ENCODE results near the gene CYBA. TPM values are rescaled to one million over a fixed set of nuclear protein-coding genes. Genes with fewer than 3 reads are reported as not detected.

CYBA gene
- total and polyA plus RNA-seq, 2 of the 13 experiments (the other 11 are each of a cell fraction or from before 2014, with no cell fraction given), result 196 to 250 TPM

- TF ChIP-seq AHDC1 (CRISPR knock-in tag; IDR thresholded peaks at IDR 0.05; ENCODE audit: borderline replicate concordance) (no peak), ZNF430 (CRISPR knock-in tag; IDR thresholded peaks at IDR 0.05) (peak; percentile 45; the same call in 1 of the 2 replicates), ZSCAN30 (CRISPR knock-in tag; IDR thresholded peaks at IDR 0.05) (no peak), GFI1 (CRISPR knock-in tag; IDR thresholded peaks at IDR 0.05; ENCODE audit: borderline replicate concordance) (0 out of 2 replicates have a peak, but pooled peaks have one; percentile 38), ARID5B (CRISPR knock-in tag; IDR thresholded peaks at IDR 0.05) (peak; percentile 16; the same call in 1 of the 2 replicates), BHLHE40 (IDR thresholded peaks at IDR 0.05; ENCODE audit: low read length) (no peak), ZNF792 (CRISPR knock-in tag; IDR thresholded peaks at IDR 0.05) (no peak), TAF1 (CRISPR knock-in tag; IDR thresholded peaks at IDR 0.05) (0 out of 2 replicates have a peak, but pooled peaks have one; percentile 10), MAZ (IDR thresholded peaks at IDR 0.05; ENCODE audit: borderline replicate concordance, low read depth, low read length) (peak; percentile 20; the same call in 1 of the 2 replicates), MAZ (CRISPR knock-in tag; IDR thresholded peaks at IDR 0.05; ENCODE audit: low read depth) (no peak), TMF1 (CRISPR knock-in tag; IDR thresholded peaks at IDR 0.05; ENCODE audit: low read depth) (peak; percentile 4; the same call in 1 of the 2 replicates), HNF1A (IDR thresholded peaks at IDR 0.05; ENCODE audit: low read depth) (0 out of 2 replicates have a peak, but pooled peaks have one; percentile 9), HNF1A (CRISPR knock-in tag; IDR thresholded peaks at IDR 0.05; ENCODE audit: borderline replicate concordance) (peak; percentile 40; the same call in 1 of the 2 replicates), ZSCAN31 (CRISPR knock-in tag; IDR thresholded peaks at IDR 0.05; ENCODE audit: low read depth) (0 out of 2 replicates have a peak, but pooled peaks have one; percentile 30), ZNF720 (CRISPR knock-in tag; IDR thresholded peaks at IDR 0.05) (no peak), HDAC1 (CRISPR knock-in tag; IDR thresholded peaks at IDR 0.05) (peak; percentile 67; the same call in 1 of the 2 replicates)
Observed at GRCh38 chr16:88649195-88649923, 1.5 kb downstream of the CYBA start (continued).
